ENCODE results near the gene COLEC11.
"Not testable (repeated sequence)": the region's sequence is repeated elsewhere in the genome, so short reads cannot be mapped to it uniquely, and the experiment has no call there.

The COLEC11 gene

GRCh38 chr2:3655871-3656761, 61.2 kb downstream of the COLEC11 start:
- DNase-seq: no peak

DNA sequence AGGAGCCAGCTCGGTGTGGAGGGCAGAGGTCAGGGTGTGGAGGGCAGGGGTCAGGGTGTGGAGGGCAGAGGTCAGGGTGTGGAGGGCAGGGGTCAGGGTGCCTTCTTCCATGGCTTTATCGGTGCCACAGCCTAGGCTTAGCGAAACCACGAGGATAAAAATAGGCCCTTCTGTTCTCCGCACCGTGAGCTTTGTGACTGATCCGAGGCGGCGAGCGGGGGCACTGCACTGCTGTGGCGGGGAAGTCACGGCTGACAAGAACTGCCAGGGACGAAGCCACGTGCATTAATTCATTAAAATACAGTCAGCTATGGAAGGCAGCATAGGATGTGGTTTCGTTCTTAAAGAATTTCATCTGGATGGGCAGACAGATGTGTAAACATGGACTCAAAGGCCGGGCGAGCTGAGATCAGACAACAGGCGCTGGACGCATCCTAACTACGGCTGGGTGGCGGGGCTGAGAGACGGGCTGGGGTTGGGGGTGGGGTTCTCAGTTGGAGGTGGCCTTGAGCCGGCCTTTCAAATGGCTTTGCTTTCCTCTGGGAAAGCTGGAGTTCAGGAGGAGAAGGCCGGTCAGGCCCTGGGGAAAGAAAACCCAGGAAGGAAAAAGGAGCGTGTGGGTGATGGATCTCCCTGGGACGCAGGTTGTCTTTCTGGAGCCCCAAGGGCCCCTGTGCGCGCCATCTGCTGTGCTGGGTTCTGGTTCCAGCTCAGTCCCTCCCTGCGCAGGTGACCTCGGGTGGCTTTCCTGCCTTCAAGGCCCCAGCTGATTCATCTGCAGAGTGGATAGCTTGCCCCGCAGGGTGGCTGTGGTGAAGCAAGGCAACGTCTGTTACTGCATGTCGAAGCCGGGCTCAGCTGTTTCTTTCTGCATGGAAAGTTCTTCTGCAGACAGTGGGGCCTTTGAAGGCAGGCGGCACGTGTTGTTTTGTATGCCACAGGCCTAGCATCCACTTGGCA, 62.1 kb downstream of the COLEC11 start:
- DNase-seq: no peak

- DNase-seq: no peak
Measured at GRCh38 chr2:3657881-3658280, 63.0 kb downstream of the COLEC11 start, which contains the start of gene ALLC. ALLC (plus strand) TSS chr2:3658200; CDS start chr2:3671158, 12,958 bp downstream.

- DNase-seq: no peak
Measured at GRCh38 chr2:3659447-3660432, 64.8 kb downstream of the COLEC11 start.

- not testable (repeated sequence) for DNase-seq
Measured at GRCh38 chr2:3660640-3661039, 65.7 kb downstream of the COLEC11 start.

DNA sequence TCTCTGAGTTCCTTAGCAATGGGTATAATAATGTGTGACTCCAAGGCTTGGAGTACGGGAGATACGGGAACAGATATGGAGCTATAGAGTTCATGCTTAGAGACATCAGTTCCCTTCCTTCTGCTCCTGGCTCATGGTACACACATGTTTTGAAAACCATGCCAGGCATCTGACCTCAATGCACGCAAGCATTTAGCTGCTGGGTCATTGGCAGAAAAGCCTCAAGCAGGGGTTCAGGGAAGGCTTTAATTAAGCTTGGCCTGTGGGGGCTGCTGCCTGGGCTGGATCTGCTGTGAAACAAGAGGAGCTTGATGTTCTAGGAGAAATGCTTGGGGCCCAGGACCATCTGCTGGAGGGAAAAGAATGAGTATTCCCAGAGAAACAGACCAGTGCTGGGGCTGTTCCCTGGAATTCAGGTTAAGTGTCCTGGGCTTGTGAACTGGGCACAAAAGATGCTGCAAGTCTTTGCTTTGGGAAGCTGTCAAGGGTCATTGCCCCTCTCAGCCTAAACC, 66.3 kb downstream of the COLEC11 start:
- DNase-seq: no peak

GRCh38 chr2:3662239-3662638, 67.3 kb downstream of the COLEC11 start:
- DNase-seq: no peak

DNA sequence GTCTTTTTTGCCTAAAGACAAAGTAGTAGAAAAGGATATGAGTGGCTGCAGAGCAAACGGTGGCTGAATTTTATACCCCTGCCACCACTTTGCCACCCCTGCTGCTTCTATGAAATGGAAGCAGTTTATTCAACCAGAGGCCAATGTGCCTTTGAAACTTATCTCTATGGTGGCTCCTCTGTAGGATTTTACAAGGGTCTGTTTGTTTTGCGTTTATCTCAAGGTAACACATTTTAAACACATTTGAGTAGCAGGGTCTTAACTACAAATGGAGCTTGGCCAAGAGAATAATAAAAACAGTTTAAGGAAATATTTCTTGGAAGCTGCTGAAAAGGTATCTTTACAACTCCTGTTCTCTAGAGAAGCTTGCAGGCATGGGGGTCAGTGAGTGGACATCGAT, 69.2 kb downstream of the COLEC11 start:
- DNase-seq: no peak

- DNase-seq: no peak
Measured at GRCh38 chr2:3664925-3665324, 70.0 kb downstream of the COLEC11 start.

DNA sequence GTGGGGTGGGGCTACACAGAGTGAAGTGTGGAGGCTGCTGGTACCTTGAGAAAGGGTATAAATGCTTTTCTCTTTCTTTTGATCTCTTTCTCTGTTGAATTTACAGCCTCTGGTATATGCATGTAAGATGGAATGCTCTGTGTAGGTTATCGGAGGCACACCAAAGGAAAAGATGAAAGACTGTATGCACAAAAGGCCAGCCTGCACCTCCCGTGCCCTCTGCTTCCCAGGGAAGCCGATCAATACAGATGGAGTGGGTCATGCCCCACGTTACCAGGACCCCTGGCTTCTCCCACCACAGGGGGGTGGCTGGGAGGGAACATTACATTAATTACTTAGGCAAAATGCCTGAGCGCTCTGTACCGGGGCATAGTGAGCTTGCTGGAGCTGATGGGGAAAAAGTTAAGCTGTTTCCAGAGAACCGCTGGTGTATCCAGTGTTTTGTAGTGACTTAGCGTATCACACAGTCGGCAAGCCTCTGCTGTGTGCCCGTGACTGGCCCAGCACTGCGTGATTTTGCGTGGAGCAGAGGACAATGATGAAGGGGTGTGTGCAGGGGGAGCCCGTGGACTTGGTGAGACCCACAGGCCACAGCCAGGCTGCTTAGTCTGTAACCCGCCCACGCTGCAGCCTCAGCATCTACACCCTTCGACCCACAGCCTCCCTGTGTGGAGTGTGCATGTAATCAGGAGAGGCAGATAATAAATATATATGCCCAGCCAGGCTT, 71.1 kb downstream of the COLEC11 start:
- DNase-seq: no peak

DNA sequence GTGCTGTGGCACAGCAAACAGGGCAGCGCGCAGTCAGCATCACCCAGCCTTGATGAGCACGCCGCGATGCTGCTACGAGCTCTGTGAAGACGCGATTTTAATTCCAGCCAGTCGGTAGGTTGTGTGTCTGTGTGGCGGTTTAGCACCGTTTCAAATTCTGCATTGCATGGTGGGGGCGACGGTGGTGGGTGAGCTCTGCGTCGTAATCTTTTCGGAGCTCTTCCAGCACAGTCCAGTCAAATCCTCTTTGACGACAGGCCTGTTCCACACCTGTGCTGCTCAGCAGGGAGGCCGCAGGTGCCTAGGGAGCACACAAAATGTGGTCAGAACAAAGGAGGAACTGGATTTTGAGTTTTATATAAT, 71.7 kb downstream of the COLEC11 start:
- no peak for DNase-seq

- DNase-seq: no peak
Measured at GRCh38 chr2:3667151-3667631, 72.3 kb downstream of the COLEC11 start.

DNA sequence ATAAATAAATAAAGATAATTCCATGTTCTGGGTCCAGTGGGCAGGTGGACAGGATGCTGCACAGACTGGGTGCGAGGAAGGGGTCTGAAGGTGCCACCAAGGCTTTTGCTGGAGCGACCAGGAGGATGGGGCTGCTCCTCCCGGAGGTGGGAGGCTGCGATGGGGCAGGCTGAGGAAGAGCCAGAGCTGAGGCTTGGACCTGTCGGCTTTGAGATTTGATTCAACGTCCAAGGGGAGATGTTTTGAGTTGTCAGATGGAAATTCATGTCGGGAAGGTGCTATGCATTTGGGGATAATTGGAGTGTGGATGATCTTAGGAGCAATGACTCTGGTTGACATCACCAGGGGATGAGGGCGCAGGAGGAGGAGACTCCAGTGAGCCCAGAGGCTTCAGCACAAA, 74.7 kb downstream of the COLEC11 start:
- DNase-seq: no peak

- no peak for DNase-seq
Measured at GRCh38 chr2:3670376-3670775, 75.5 kb downstream of the COLEC11 start.

DNA sequence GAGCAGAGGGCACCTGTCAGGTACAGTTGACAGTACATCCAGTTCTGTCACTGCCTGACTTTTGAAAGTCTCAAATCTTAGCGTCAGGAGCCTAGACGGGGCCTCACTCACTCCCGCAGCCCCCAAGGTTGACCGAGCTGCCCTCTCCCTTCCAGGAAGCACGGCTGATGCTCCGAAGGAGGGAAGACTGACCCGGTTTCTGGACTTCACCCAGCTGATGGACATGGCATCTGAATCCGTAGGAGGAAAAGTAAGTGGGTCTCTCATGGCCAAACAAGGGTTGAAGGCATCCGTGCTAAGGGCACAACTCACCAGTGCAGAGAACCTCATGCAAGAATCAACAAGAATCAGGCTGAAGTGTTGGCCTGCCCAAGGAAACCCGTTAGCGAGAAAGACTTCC, 76.0 kb downstream of the COLEC11 start:
- no peak for DNase-seq

- DNase-seq: no peak
Measured at GRCh38 chr2:3672861-3673678, 78.2 kb downstream of the COLEC11 start.

GRCh38 chr2:3674066-3674845, 79.3 kb downstream of the COLEC11 start:
- DNase-seq: no peak

- DNase-seq: no peak
Measured at GRCh38 chr2:3675687-3676086, 80.8 kb downstream of the COLEC11 start.

- DNase-seq: no peak
Measured at GRCh38 chr2:3677436-3677835, 82.5 kb downstream of the COLEC11 start.

DNA sequence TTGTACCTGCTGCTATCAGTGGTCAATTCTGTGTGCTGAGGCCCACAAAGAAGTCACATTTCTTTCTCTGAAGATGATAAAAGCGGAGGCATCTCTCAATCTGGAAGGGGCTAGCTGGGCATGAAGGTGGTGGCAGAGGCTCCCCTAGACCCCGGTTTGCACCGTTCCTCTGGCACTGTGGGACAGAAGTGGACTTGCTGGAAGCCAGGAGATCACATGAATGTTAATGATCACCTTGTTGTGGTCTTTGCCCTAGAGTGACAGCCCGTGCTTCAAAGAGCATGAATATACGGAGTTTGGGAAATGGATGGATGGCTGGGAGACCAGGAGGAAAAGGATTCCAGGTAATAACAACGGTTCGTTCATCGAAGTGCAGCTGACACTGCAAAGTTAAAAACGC, 83.3 kb downstream of the COLEC11 start:
- DNase-seq: no peak
